GM23338 (cell line): ENCODE measurements around the gene SEC14L6. TPM values are rescaled to one million over a fixed set of nuclear protein-coding genes. Genes with fewer than 3 reads are reported as not detected.
"Not testable (repeated sequence)": the region's sequence is repeated elsewhere in the genome, so short reads cannot be mapped to it uniquely, and the experiment has no call there.

Source experiments
- ATAC-seq: fragments of 200-7000 bp; cut with Tn5 transposase; 3 replicates; pipeline ENCODE4 v1.9.1; 2020
- DNase-seq: peaks from one replicate; pipeline ENCODE4 v3.0.0-alpha.2; 2015; ENCODE audit warnings: low spot score
- H2AFZ ChIP-seq: fragments of 200-600 bp; sonication (generic); 2 replicates; pipeline ENCODE4 v1.8.0; 2016; ENCODE audit warnings: antibody characterized with exemption, mild to moderate bottlenecking, moderate library complexity
- H3F3A ChIP-seq: fragments of 200-600 bp; sonication (generic); replicated peaks from 2 replicates; pipeline ENCODE4 v1.8.0; 2017; ENCODE audit warnings: antibody characterized with exemption, mixed run types, low read depth
- H3K27ac ChIP-seq: fragments of 200-600 bp; sonication (generic); 2 replicates; pipeline ENCODE4 v1.6.1; 2016; ENCODE audit warnings: low read depth
- H3K27me3 ChIP-seq: fragments of 200-600 bp; sonication (generic); 2 replicates; pipeline ENCODE4 v1.8.0; 2016; ENCODE audit warnings: mild to moderate bottlenecking, mixed run types, moderate library complexity; ENCODE audit not compliant: insufficient read depth
- H3K36me3 ChIP-seq: fragments of 200-600 bp; sonication (generic); 2 replicates; pipeline ENCODE4 v1.8.0; 2016; ENCODE audit warnings: mild to moderate bottlenecking; ENCODE audit not compliant: insufficient read depth
- H3K4me1 ChIP-seq: fragments of 200-600 bp; sonication (generic); 2 replicates; pipeline ENCODE4 v1.8.0; 2016; ENCODE audit warnings: mild to moderate bottlenecking, moderate library complexity; ENCODE audit not compliant: insufficient read depth
- H3K4me2 ChIP-seq: fragments of 200-600 bp; sonication (generic); 2 replicates; pipeline ENCODE4 v1.7.1; 2017; ENCODE audit warnings: mixed run types
- H3K4me3 ChIP-seq: fragments of 200-600 bp; sonication (generic); 2 replicates; pipeline ENCODE4 v1.6.1; 2016; ENCODE audit warnings: mixed run types
- H3K79me2 ChIP-seq: fragments of 200-600 bp; sonication (generic); replicated peaks from 2 replicates; pipeline ENCODE4 v1.8.0; 2017; ENCODE audit warnings: mild to moderate bottlenecking; ENCODE audit not compliant: insufficient read depth
- H3K9me2 ChIP-seq: fragments of 200-600 bp; sonication (generic); 2 replicates; pipeline ENCODE4 v1.8.0; 2017; ENCODE audit not compliant: insufficient read depth
- H4K20me1 ChIP-seq: fragments of 200-600 bp; sonication (generic); replicated peaks from 2 replicates; pipeline ENCODE4 v1.8.0; 2017; ENCODE audit warnings: mild to moderate bottlenecking; ENCODE audit not compliant: insufficient read depth
- H3K27ac Mint-ChIP-seq: 2 replicates; pipeline ENCODE4 v1.8.0; 2020; ENCODE audit warnings: inconsistent platforms, mild to moderate bottlenecking, moderate library complexity, mixed read lengths
- H3K27me3 Mint-ChIP-seq: 3 replicates; pipeline ENCODE4 v1.8.0; 2022; ENCODE audit warnings: low read depth, mild to moderate bottlenecking, moderate library complexity, mixed read lengths, inconsistent platforms; ENCODE audit not compliant: insufficient read depth, poor library complexity
- H3K36me3 Mint-ChIP-seq: 3 replicates; pipeline ENCODE4 v1.8.0; 2021; ENCODE audit warnings: low read depth, mild to moderate bottlenecking, inconsistent platforms, moderate library complexity, mixed read lengths
- H3K4me1 Mint-ChIP-seq: 3 replicates; pipeline ENCODE4 v1.8.0; 2020; ENCODE audit warnings: mild to moderate bottlenecking, inconsistent platforms, mixed read lengths
- H3K4me3 Mint-ChIP-seq: 3 replicates; pipeline ENCODE4 v1.8.0; 2021; ENCODE audit warnings: moderate library complexity, mild to moderate bottlenecking, inconsistent platforms, mixed read lengths
- H3K9me3 Mint-ChIP-seq: 3 replicates; pipeline ENCODE4 v1.8.0; 2020; ENCODE audit warnings: moderate library complexity, mild to moderate bottlenecking, inconsistent platforms, mixed read lengths
- CREB1 ChIP-seq: fragments of 250-450 bp; sonication (Bioruptor Pico); IDR thresholded peaks from 2 replicates; pipeline ENCODE4 v1.5.0; 2020; ENCODE audit warnings: low read depth, mild to moderate bottlenecking, moderate library complexity
- EZH2phosphoT487 ChIP-seq: fragments of 200-600 bp; sonication (generic); IDR thresholded peaks from one replicate; pipeline ENCODE4 v1.8.1; 2018; ENCODE audit warnings: antibody characterized with exemption; ENCODE audit not compliant: unreplicated experiment
- NANOG ChIP-seq: IDR thresholded peaks from 2 replicates; pipeline ENCODE4 v1.6.1; 2016; ENCODE audit warnings: antibody characterized with exemption, borderline replicate concordance
- POLR2AphosphoS5 ChIP-seq: IDR thresholded peaks from 2 replicates; pipeline ENCODE4 v1.6.1; 2016; ENCODE audit warnings: antibody characterized with exemption, low read depth
- REST ChIP-seq: IDR thresholded peaks from one replicate; pipeline ENCODE4 v1.6.1; 2018; ENCODE audit warnings: antibody characterized with exemption; ENCODE audit not compliant: unreplicated experiment
- STAT1 ChIP-seq: IDR thresholded peaks from one replicate; pipeline ENCODE4 v1.6.1; 2016; ENCODE audit warnings: antibody characterized with exemption; ENCODE audit not compliant: unreplicated experiment
- ZNF114 ChIP-seq: fragments of 250-450 bp; sonication (Bioruptor Pico); IDR thresholded peaks from 2 replicates; pipeline ENCODE4 v1.5.0; 2020; ENCODE audit warnings: mild to moderate bottlenecking, moderate library complexity
- ZNF331 ChIP-seq: fragments of 250-450 bp; sonication (Bioruptor Pico); IDR thresholded peaks from 2 replicates; pipeline ENCODE4 v1.5.0; 2020; ENCODE audit warnings: low read depth, mild to moderate bottlenecking, moderate library complexity
- polyA plus RNA-seq: library from polyadenylated mRNA; unstranded; fragments of >200 nt; fragmentation: Nextera tagmentation; extraction: Ambion mirVana; gene quantifications from 2 replicates; pipeline ENCODE4 v1.2.1, GENCODE V29; 2016
- total RNA-seq: library from RNA; depleted of rRNA; stranded (reverse); fragments of >200 nt; shearing (Covaris generic); gene quantifications from 2 replicates; pipeline ENCODE4 v1.2.3, GENCODE V29; 2014
- TF ChIP-seq, protein P1 (sequence below): IDR thresholded peaks from 2 replicates; pipeline ENCODE4 v1.6.1; 2016; ENCODE audit warnings: antibody characterized with exemption
- TF ChIP-seq, protein P2 (sequence below), 2 experiments: fragments of 200-600 bp in 1 of 2; sonication (generic) in 1 of 2; conservative IDR thresholded peaks; 2 replicates each; pipeline versions ENCODE4 v1.5.1 to v1.6.1; 2016 to 2017; ENCODE audit warnings: antibody characterized with exemption in 2 of 2, low read depth in 2 of 2, mild to moderate bottlenecking in 2 of 2, moderate library complexity in 1 of 2

Gene SEC14L6
- total and polyA plus RNA-seq, 2 experiments from 2014 or later, result 0.84 to 2.1 TPM

DNA sequence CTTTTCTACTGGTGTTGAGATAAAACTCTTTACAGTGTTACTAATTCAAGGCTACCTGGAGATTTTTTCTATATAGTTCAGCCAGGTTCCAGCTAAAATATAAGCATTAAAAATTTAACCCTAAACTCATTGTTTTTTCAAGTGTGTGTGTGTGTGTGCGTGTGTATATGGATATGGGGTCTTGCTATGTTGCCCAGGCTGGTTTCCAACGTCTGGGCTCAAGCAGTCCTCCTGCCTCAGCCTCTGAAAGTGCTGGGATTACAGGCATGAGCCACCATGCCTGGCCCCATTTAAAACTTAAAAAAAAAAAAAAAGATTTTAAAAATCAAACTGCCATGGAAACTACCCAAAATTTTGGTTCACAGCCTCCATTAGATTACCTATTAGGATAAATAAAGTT, 49.7 kb upstream of the SEC14L6 start:
- H3K79me2 ChIP-seq, result peaks cover 4% of the 10 kb centered on the region
- H3K36me3 Mint-ChIP-seq, result no peaks in the 10 kb centered on the region; the same call in 2 of the 3 replicates
- no peak overlapping the region for H3K27ac Mint-ChIP-seq
- H3K4me1 ChIP-seq, result no peaks in the 10 kb centered on the region
- no peaks in the 10 kb centered on the region for H4K20me1 ChIP-seq
- no peaks in the 10 kb centered on the region for H3K36me3 ChIP-seq
- H3K27me3 ChIP-seq, result peaks cover 8% of the 10 kb centered on the region; the same call in 1 of the 2 replicates
- peak overlapping the region; percentile 91 for H2AFZ ChIP-seq
- DNase-seq, result no peak
- H3K9me2 ChIP-seq, result no peaks in the 10 kb centered on the region
- no peak overlapping the region; the same call in 2 of the 3 replicates for H3K4me3 Mint-ChIP-seq
- no peaks in the 10 kb centered on the region for H3F3A ChIP-seq
- TF ChIP-seq ZNF114 (CRISPR knock-in tag), result no peak
- TF ChIP-seq, protein P1, sequence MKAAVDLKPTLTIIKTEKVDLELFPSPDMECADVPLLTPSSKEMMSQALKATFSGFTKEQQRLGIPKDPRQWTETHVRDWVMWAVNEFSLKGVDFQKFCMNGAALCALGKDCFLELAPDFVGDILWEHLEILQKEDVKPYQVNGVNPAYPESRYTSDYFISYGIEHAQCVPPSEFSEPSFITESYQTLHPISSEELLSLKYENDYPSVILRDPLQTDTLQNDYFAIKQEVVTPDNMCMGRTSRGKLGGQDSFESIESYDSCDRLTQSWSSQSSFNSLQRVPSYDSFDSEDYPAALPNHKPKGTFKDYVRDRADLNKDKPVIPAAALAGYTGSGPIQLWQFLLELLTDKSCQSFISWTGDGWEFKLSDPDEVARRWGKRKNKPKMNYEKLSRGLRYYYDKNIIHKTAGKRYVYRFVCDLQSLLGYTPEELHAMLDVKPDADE, result no peak
- TF ChIP-seq, protein P2, sequence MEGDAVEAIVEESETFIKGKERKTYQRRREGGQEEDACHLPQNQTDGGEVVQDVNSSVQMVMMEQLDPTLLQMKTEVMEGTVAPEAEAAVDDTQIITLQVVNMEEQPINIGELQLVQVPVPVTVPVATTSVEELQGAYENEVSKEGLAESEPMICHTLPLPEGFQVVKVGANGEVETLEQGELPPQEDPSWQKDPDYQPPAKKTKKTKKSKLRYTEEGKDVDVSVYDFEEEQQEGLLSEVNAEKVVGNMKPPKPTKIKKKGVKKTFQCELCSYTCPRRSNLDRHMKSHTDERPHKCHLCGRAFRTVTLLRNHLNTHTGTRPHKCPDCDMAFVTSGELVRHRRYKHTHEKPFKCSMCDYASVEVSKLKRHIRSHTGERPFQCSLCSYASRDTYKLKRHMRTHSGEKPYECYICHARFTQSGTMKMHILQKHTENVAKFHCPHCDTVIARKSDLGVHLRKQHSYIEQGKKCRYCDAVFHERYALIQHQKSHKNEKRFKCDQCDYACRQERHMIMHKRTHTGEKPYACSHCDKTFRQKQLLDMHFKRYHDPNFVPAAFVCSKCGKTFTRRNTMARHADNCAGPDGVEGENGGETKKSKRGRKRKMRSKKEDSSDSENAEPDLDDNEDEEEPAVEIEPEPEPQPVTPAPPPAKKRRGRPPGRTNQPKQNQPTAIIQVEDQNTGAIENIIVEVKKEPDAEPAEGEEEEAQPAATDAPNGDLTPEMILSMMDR (conservative IDR thresholded peaks at IDR 0.05; ENCODE audit: low read depth in 2 of 2), result no peak
- TF ChIP-seq NANOG, result no peak
- no peak for TF ChIP-seq ZNF331 (CRISPR knock-in tag)
- TF ChIP-seq POLR2AphosphoS5, result no peak
- TF ChIP-seq EZH2phosphoT487, result no peak
- TF ChIP-seq STAT1, result no peak
- no peak for TF ChIP-seq REST
- no peak for TF ChIP-seq CREB1 (CRISPR knock-in tag)
- H3K27me3 Mint-ChIP-seq, result no peaks in the 10 kb centered on the region
- no peak for ATAC-seq
- peak overlapping the region; percentile 64; the same call in 1 of the 2 replicates for H3K4me2 ChIP-seq
- peaks cover 7% of the 10 kb centered on the region; the same call in 2 of the 3 replicates for H3K9me3 Mint-ChIP-seq
- H3K4me3 ChIP-seq, result peak overlapping the region; percentile 47; the same call in 1 of the 2 replicates
- no peaks in the 10 kb centered on the region for H3K4me1 Mint-ChIP-seq
- no peak overlapping the region for H3K27ac ChIP-seq

DNA sequence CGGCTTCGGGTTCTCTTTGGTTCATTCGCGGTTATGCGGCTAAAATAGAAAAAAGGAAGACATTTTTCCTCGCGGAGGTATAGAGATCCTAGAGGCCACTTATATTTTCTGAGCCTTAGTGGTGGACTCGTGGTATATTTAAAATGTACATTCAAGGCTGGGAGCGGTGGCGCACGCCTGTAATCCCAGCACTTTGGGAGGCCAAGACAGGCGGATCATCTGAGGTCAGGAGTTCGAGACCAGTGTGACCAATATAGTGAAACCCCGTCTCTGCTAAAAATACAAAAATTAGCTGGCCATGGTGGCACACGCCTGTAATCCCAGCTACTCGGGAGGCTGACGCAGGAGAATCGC, 45.8 kb upstream of the SEC14L6 start:
- H3K9me3 Mint-ChIP-seq, H3K4me3 ChIP-seq, H3K4me3 Mint-ChIP-seq, H3K27me3 Mint-ChIP-seq, ATAC-seq, H3K4me1 ChIP-seq, H3K27ac ChIP-seq, H3K27me3 ChIP-seq, H2AFZ ChIP-seq, H4K20me1 ChIP-seq, DNase-seq, H3K27ac Mint-ChIP-seq, H3F3A ChIP-seq, H3K4me1 Mint-ChIP-seq, H3K9me2 ChIP-seq, H3K4me2 ChIP-seq: not testable (repeated sequence)
- peaks cover 11% of the 10 kb centered on the region for H3K36me3 ChIP-seq
- H3K79me2 ChIP-seq, result peaks cover 31% of the 10 kb centered on the region
- peaks cover 21% of the 10 kb centered on the region for H3K36me3 Mint-ChIP-seq
